ENCODE data around the gene CDH23.

Gene CDH23

GRCh38 chr10:71831646-71832552, 435.2 kb downstream of the CDH23 start:
- H3K27ac ChIP-seq, result no peak overlapping the region
- TF ChIP-seq CTCF (IDR thresholded peaks at IDR 0.05) (no peak), ZFX (IDR thresholded peaks at IDR 0.05; ENCODE audit: borderline replicate concordance) (no peak)

GRCh38 chr10:71832967-71833366, 436.2 kb downstream of the CDH23 start:
- H3K27ac ChIP-seq, result no peak overlapping the region
- TF ChIP-seq ZFX (IDR thresholded peaks at IDR 0.05; ENCODE audit: borderline replicate concordance), result no peak
- TF ChIP-seq CTCF (IDR thresholded peaks at IDR 0.05), result no peak

GRCh38 chr10:71833451-71834342, 437.0 kb downstream of the CDH23 start:
- TF ChIP-seq CTCF (IDR thresholded peaks at IDR 0.05), result no peak
- TF ChIP-seq ZFX (IDR thresholded peaks at IDR 0.05; ENCODE audit: borderline replicate concordance), result no peak

GRCh38 chr10:71834343-71834674, 437.6 kb downstream of the CDH23 start:
- H3K27ac ChIP-seq, result no peak overlapping the region
- TF ChIP-seq ZFX (IDR thresholded peaks at IDR 0.05; ENCODE audit: borderline replicate concordance) (no peak), CTCF (IDR thresholded peaks at IDR 0.05) (no peak)

More at GRCh38 chr10:71833451-71834342, 437.0 kb downstream of the CDH23 start:
- H3K27ac ChIP-seq, result no peak overlapping the region

- H3K27ac ChIP-seq, result no peak overlapping the region
- TF ChIP-seq ZFX (IDR thresholded peaks at IDR 0.05; ENCODE audit: borderline replicate concordance) (no peak), CTCF (IDR thresholded peaks at IDR 0.05) (no peak)
Measured at GRCh38 chr10:71835671-71836595, 439.2 kb downstream of the CDH23 start.

GRCh38 chr10:71836596-71836974, 439.9 kb downstream of the CDH23 start:
- H3K27ac ChIP-seq, result no peak overlapping the region

More at GRCh38 chr10:71836596-71836974, 439.9 kb downstream of the CDH23 start:
- TF ChIP-seq CTCF (IDR thresholded peaks at IDR 0.05), result no peak
- TF ChIP-seq ZFX (IDR thresholded peaks at IDR 0.05; ENCODE audit: borderline replicate concordance), result no peak

Measured in 22Rv1 (cell line).